HCEC 1CT (cell line): ENCODE results near the gene MOB2.
"Not testable (repeated sequence)": the region's sequence is repeated elsewhere in the genome, so short reads cannot be mapped to it uniquely, and the experiment has no call there.

Source experiments
- DNase-seq: peaks from one replicate; pipeline ENCODE4 v3.0.0-alpha.2; 2017

The MOB2 gene

GRCh38 chr11:1438967-1439330 is 47.6 kb downstream of the MOB2 start:
- no peak for DNase-seq

- DNase-seq, result no peak
Observed at GRCh38 chr11:1438261-1438966, 48.2 kb downstream of the MOB2 start.

GRCh38 chr11:1437500-1437899 is 49.1 kb downstream of the MOB2 start:
- DNase-seq, result no peak

- no peak for DNase-seq
Observed at GRCh38 chr11:1436468-1437039, 50.0 kb downstream of the MOB2 start.

- no peak for DNase-seq
Observed at GRCh38 chr11:1435820-1436467, 50.6 kb downstream of the MOB2 start.

- DNase-seq, result not testable (repeated sequence)
Observed at GRCh38 chr11:1435479-1435819, 51.1 kb downstream of the MOB2 start.

GRCh38 chr11:1433977-1434640 is 52.5 kb downstream of the MOB2 start:
- DNase-seq, result no peak

- DNase-seq, result no peak
Observed at GRCh38 chr11:1433568-1433967, 53.0 kb downstream of the MOB2 start.

- no peak for DNase-seq
Observed at GRCh38 chr11:1428762-1429316, 57.7 kb downstream of the MOB2 start.

GRCh38 chr11:1425439-1425838 is 61.1 kb downstream of the MOB2 start:
- DNase-seq, result no peak

GRCh38 chr11:1425006-1425405 is 61.6 kb downstream of the MOB2 start:
- no peak for DNase-seq

GRCh38 chr11:1423406-1423805 is 63.2 kb downstream of the MOB2 start:
- DNase-seq, result not testable (repeated sequence)

- no peak for DNase-seq
Observed at GRCh38 chr11:1422981-1423380, 63.6 kb downstream of the MOB2 start.

- DNase-seq, result no peak
Observed at GRCh38 chr11:1422481-1422880, 64.1 kb downstream of the MOB2 start.

GRCh38 chr11:1421291-1421690 is 65.3 kb downstream of the MOB2 start:
- DNase-seq, result no peak

GRCh38 chr11:1419811-1420210 is 66.8 kb downstream of the MOB2 start:
- DNase-seq, result no peak
